ENCODE measurements around the gene WBP2NL.

WBP2NL gene

DNA sequence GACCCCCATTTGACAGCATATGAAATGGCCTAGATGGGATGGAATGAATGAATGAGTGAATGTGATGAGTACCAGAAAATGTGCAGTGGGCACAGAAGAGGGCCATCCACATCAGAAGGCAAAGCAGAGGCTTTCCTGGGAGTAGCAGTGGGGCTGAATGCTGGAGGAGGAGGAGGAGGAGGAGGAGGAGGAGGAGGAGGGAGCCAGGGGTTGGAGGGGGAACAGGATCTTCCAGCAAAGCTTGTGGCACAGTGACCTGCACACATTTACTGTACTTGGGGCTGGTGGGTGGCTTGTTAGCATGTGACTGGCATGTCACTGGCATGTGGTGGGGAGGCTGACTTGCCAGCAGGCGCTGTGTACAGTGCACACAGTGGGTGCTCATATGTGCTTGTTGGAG, 19.9 kb upstream of the WBP2NL start:
- DNase-seq (ENCODE audit: low spot score): no peak

GRCh38 chr22:41979423-41980250, 19.0 kb upstream of the WBP2NL start:
- DNase-seq (ENCODE audit: low spot score): no peak

- no peak for DNase-seq (ENCODE audit: low spot score)
Observed at GRCh38 chr22:41982865-41983264, 15.7 kb upstream of the WBP2NL start.

GRCh38 chr22:41983513-41984405, 14.8 kb upstream of the WBP2NL start:
- DNase-seq (ENCODE audit: low spot score): no peak

DNA sequence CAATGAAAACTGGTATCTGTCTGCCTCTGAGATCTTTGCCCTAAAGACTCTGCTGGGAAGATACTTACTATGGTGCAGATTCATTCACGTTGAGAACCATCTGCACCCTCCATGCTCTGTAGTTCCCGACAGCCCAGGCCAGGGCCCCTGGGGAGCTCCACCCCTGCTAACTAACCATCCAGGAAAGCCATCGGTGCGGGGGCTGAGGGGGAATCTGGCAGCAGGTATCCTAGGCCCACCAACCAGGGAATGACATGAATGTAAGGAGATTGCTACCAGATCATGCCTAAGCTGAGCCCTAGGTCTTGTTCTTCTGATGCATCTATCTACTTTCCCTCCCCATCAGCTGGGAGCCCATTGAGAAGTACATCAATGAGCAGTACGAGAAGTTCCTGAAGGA, 11.3 kb upstream of the WBP2NL start:
- DNase-seq (ENCODE audit: low spot score): no peak

- DNase-seq (ENCODE audit: low spot score): no peak
Observed at GRCh38 chr22:41989246-41989645, 9.3 kb upstream of the WBP2NL start.

GRCh38 chr22:41991111-41991510, 7.5 kb upstream of the WBP2NL start:
- DNase-seq (ENCODE audit: low spot score): no peak

GRCh38 chr22:41992496-41992895, 6.1 kb upstream of the WBP2NL start:
- no peak for DNase-seq (ENCODE audit: low spot score)

GRCh38 chr22:41995211-41995610, 3.4 kb upstream of the WBP2NL start:
- no peak for DNase-seq (ENCODE audit: low spot score)

- no peak for DNase-seq (ENCODE audit: low spot score)
Observed at GRCh38 chr22:41996826-41997225, 1.8 kb upstream of the WBP2NL start.

- no peak for DNase-seq (ENCODE audit: low spot score)
Observed at GRCh38 chr22:42000466-42000865, 1.9 kb downstream of the WBP2NL start.

- DNase-seq (ENCODE audit: low spot score): no peak
Observed at GRCh38 chr22:42001121-42001520, 2.5 kb downstream of the WBP2NL start.

- DNase-seq (ENCODE audit: low spot score): no peak
Observed at GRCh38 chr22:42001706-42002105, 3.1 kb downstream of the WBP2NL start.

GRCh38 chr22:42007922-42008321, 9.3 kb downstream of the WBP2NL start:
- DNase-seq (ENCODE audit: low spot score): no peak

DNA sequence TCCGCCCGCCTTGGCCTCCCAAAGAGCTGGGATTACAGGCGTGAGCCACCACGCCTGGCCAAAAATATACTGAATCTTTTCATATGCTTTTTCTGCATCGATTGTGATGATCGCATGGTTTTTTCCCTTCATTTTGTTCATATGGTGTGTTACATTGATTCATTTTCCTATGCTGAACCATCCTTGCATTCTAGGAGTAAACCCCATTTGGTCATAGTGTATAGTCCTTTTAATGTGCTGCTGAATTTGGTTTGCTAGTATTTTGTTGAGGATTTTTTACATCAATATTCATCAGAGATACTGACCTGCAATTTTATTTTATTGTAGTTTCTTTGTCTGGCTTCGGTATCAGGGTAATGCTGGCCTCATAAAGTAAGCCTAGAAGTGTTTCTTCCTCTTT, 12.2 kb downstream of the WBP2NL start:
- no peak for DNase-seq (ENCODE audit: low spot score)

GRCh38 chr22:42013385-42013784, 14.8 kb downstream of the WBP2NL start:
- no peak for DNase-seq (ENCODE audit: low spot score)

- DNase-seq (ENCODE audit: low spot score): no peak
Observed at GRCh38 chr22:42016111-42016510, 17.5 kb downstream of the WBP2NL start.

DNA sequence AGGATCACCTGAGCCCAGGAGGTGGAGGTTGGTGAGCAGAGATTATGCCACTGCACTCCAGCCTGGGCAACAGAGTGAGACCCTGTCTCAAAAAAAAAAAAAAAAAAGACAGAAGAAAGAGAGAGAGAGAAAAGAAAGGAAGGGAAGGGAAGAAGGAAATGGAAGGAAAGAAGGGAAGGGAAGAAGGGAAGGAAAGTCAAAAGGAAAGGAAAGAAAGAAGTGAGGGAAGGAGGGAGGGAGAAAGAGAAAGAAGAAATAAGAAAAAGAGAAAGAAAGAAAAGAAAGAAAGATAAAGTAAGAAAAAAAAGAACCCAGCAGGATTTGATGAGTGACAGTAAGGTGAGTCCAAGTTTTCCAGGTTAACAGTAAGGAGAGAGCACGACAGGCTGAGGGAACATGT, 19.6 kb downstream of the WBP2NL start:
- no peak for DNase-seq (ENCODE audit: low spot score)

DNA sequence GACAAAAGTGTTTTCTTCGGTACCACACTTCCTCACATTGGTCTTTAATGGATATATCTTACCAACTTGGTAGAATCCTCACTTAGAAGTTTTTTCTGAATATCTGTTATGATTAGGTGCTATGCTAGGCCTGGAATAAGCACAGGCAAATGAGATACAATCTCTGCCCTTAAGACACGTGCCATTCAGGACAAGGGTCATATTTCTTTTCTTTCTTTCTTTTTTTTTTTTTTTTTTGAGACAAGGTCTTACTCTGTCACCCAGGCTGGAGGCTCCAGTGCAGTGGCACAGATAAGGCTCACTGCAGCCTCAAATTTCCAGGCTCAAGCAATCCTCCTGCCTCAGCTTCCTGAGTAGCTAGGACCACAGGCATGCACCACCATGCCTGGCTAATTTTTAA, 23.0 kb downstream of the WBP2NL start:
- DNase-seq (ENCODE audit: low spot score): no peak

GRCh38 chr22:42022162-42022847, 23.7 kb downstream of the WBP2NL start:
- peak; percentile 69 for DNase-seq (ENCODE audit: low spot score)

- no peak for DNase-seq (ENCODE audit: low spot score)
Observed at GRCh38 chr22:42025421-42025820, 26.8 kb downstream of the WBP2NL start.

- no peak for DNase-seq (ENCODE audit: low spot score)
Observed at GRCh38 chr22:42026705-42027104, 28.1 kb downstream of the WBP2NL start.
